K562 (cell line): Measurements from ENCODE around the gene KYAT1. TPM values are rescaled to one million over a fixed set of nuclear protein-coding genes. Genes with fewer than 3 reads are reported as not detected.

Source experiments
- CBFB ChIP-seq: sonication (generic); formaldehyde crosslinking; IDR thresholded peaks from 2 replicates; pipeline ENCODE4 v1.4.0; 2020; ENCODE audit warnings: mild to moderate bottlenecking, missing genetic modification reagents
- CBX1 ChIP-seq: sonication (generic); IDR thresholded peaks from 2 replicates; pipeline ENCODE4 v1.6.1; 2016; ENCODE audit warnings: antibody characterized with exemption, low read depth, mild to moderate bottlenecking
- CBX8 ChIP-seq: fragments of 200-600 bp; sonication (generic); IDR thresholded peaks from 2 replicates; pipeline ENCODE4 v1.6.1; 2012; ENCODE audit warnings: borderline replicate concordance, mixed run types, low read depth, mild to moderate bottlenecking, moderate library complexity, mixed read lengths, low read length, control low read depth, inconsistent platforms; ENCODE audit not compliant: poor library complexity, severe bottlenecking; ENCODE audit errors: extremely low read depth
- CREB1 ChIP-seq, 2 experiments: sonication (generic) in 1 of 2; formaldehyde crosslinking in 1 of 2; IDR thresholded peaks; 2 replicates each; pipeline versions ENCODE4 v1.6.1 to v1.8.0; 2012 to 2022; ENCODE audit warnings: inconsistent platforms in 1 of 2, mild to moderate bottlenecking in 1 of 2, missing genetic modification reagents in 1 of 2, moderate library complexity in 1 of 2
- ETV6 ChIP-seq, 3 experiments: fragments of 150-350 bp in 1 of 3; sonication (generic) in 1 of 3; formaldehyde crosslinking in 1 of 3; IDR thresholded peaks; 2 replicates each; pipeline versions ENCODE4 v1.6.1 to v1.8.0; 2014 to 2022; ENCODE audit warnings: borderline replicate concordance in 2 of 3, low read depth in 2 of 3, antibody characterized with exemption in 1 of 3, low read length in 1 of 3, mild to moderate bottlenecking in 1 of 3, missing genetic modification reagents in 1 of 3
- FOS ChIP-seq: IDR thresholded peaks from 3 replicates; pipeline ENCODE4 v1.6.1; 2011; ENCODE audit not compliant: insufficient read length; ENCODE audit errors: extremely low read depth
- HDAC2 ChIP-seq: fragments of 450-650 bp; IDR thresholded peaks from 2 replicates; pipeline ENCODE4 v1.6.1; 2016; ENCODE audit warnings: mild to moderate bottlenecking
- HIVEP1 ChIP-seq: fragments of 250-450 bp; sonication (Bioruptor Pico); IDR thresholded peaks from 2 replicates; pipeline ENCODE4 v1.4.0; 2020; ENCODE audit warnings: mild to moderate bottlenecking
- KDM2B ChIP-seq: fragments of 250-450 bp; sonication (Bioruptor Pico); IDR thresholded peaks from 2 replicates; pipeline ENCODE4 v1.8.0; 2021; ENCODE audit warnings: mild to moderate bottlenecking, moderate library complexity
- PYGO2 ChIP-seq: fragments of 450-650 bp; IDR thresholded peaks from 2 replicates; pipeline ENCODE4 v1.6.1; 2016; ENCODE audit warnings: mild to moderate bottlenecking, missing genetic modification characterization, moderate library complexity, missing compliant biosample characterization
- RBBP5 ChIP-seq: fragments of 200-600 bp; sonication (generic); IDR thresholded peaks from 2 replicates; pipeline ENCODE4 v1.6.1; 2012; ENCODE audit warnings: borderline replicate concordance, mild to moderate bottlenecking, low read length, control low read depth, inconsistent platforms; ENCODE audit not compliant: insufficient read depth, poor library complexity, severe bottlenecking
- RREB1 ChIP-seq: fragments of 250-450 bp; sonication (Bioruptor Pico); IDR thresholded peaks from 2 replicates; pipeline ENCODE4 v1.4.0; 2020
- RUNX1 ChIP-seq: sonication (generic); IDR thresholded peaks from 2 replicates; pipeline ENCODE4 v1.6.1; 2016; ENCODE audit warnings: antibody characterized with exemption, low read depth
- SETDB1 ChIP-seq: IDR thresholded peaks from one replicate; pipeline ENCODE4 v1.6.1; 2012; ENCODE audit warnings: low read length, control low read depth, inconsistent platforms
- THRB ChIP-seq: fragments of 450-650 bp; formaldehyde crosslinking; conservative IDR thresholded peaks from 2 replicates; pipeline ENCODE4 v1.4.0; 2022; ENCODE audit warnings: mild to moderate bottlenecking, missing genetic modification characterization
- TRIM24 ChIP-seq, 2 experiments: fragments of 450-650 bp; IDR thresholded peaks; 2 replicates each; pipeline ENCODE4 v1.6.1; 2016
- ZBTB2 ChIP-seq: fragments of 450-650 bp; IDR thresholded peaks from 2 replicates; pipeline ENCODE4 v1.6.1; 2016; ENCODE audit warnings: antibody characterized with exemption
- ZNF561 ChIP-seq: fragments of 450-650 bp; formaldehyde crosslinking; conservative IDR thresholded peaks from 2 replicates; pipeline ENCODE4 v1.4.0; 2020; ENCODE audit warnings: mild to moderate bottlenecking, moderate library complexity
- polyA plus RNA-seq, 8 experiments: library from polyadenylated mRNA; depleted of rRNA in 4 of 8; stranded (reverse) in 5 of 8; unstranded in 3 of 8; fragments of >200 nt; fragmentation: Nextera tagmentation in 2 of 8; fragmentation: Illumina TruSeq in 1 of 8; extraction: Ambion mirVana in 2 of 8; extraction: Trizol in 1 of 8; gene quantifications; 2 replicates each; pipeline versions ENCODE4 v1.2.1 to v1.2.3, GENCODE V29; 2011 to 2014; ENCODE audit warnings: inconsistent platforms in 1 of 8, missing spikeins in 1 of 8
- total RNA-seq, 7 experiments: library from RNA; depleted of rRNA in 6 of 7; stranded (reverse); fragments of >200 nt in 6 of 7; fragmentation: Illumina TruSeq in 2 of 7; extraction: Trizol in 2 of 7; gene quantifications; 2 replicates each; pipeline versions ENCODE4 v1.2.1 to v1.2.3, GENCODE V29; 2011 to 2021; ENCODE audit warnings: low replicate concordance in 1 of 7

KYAT1 gene
- total and polyA plus RNA-seq, 9 of the 15 experiments (the other 6 are each of a cell fraction or from before 2014, with no cell fraction given), result 6.4 to 16.8 (median 11.1) TPM

- TF ChIP-seq THRB (CRISPR knock-in tag) (no peak), HIVEP1 (no peak), RREB1 (CRISPR knock-in tag) (no peak), ETV6 (IDR thresholded peaks at IDR 0.05; ENCODE audit: borderline replicate concordance in 1 of 2, low read depth in 2 of 2, low read length in 1 of 2) (no peak), ETV6 (CRISPR knock-in tag; IDR thresholded peaks at IDR 0.05; ENCODE audit: borderline replicate concordance) (no peak), HDAC2 (peak; percentile 46), FOS (no peak), SETDB1 (no peak), ZBTB2 (peak; percentile 31; the same call in 1 of the 2 replicates), CBX8 (no peak), TRIM24 (IDR thresholded peaks at IDR 0.05) (peak; percentile 63 to 79; a peak in 3 of 4 replicates), PYGO2 (no peak), KDM2B (CRISPR knock-in tag) (no peak), CREB1 (IDR thresholded peaks at IDR 0.05) (peak; percentile 16; the same call in 1 of the 2 replicates), CREB1 (CRISPR knock-in tag; IDR thresholded peaks at IDR 0.05) (no peak; the same call in 1 of the 2 replicates), ZNF561 (no peak), RBBP5 (no peak), CBFB (CRISPR knock-in tag) (no peak), RUNX1 (no peak), CBX1 (no peak)
Measured at GRCh38 chr9:128845186-128845931, 36.4 kb downstream of the KYAT1 start (continued).
